Activated T-cell treated with anti-CD3 and anti-CD28 coated beads, Interleukin-2, amount 50 U/mL, for 72 hours (primary cell): ENCODE data around the gene POU2AF3. TPM values are rescaled to one million over a fixed set of nuclear protein-coding genes. Genes with fewer than 3 reads are reported as not detected.
"Not testable (repeated sequence)": the region's sequence is repeated elsewhere in the genome, so short reads cannot be mapped to it uniquely, and the experiment has no call there.

ENCODE experiments used
- ATAC-seq, 2 donors: fragments of 150-1000 bp; cut with Tn5 transposase; replicated peaks in 1 of 2; 2 replicates each; pipeline ENCODE4 v1.10.0; 2021; ENCODE audit warnings: moderate library complexity in 2 of 2, mild to moderate bottlenecking in 1 of 2
- DNase-seq, 2 donors: peaks; one replicate each; pipeline ENCODE4 v3.0.0; 2021 to 2022; ENCODE audit warnings: mixed read lengths in 1 of 2
- H3K27ac Mint-ChIP-seq: one replicate; pipeline ENCODE4 v1.8.0; 2022; ENCODE audit warnings: mild to moderate bottlenecking, moderate library complexity, mixed read lengths
- H3K27me3 Mint-ChIP-seq: one replicate; pipeline ENCODE4 v1.8.0; 2022; ENCODE audit warnings: low read depth, mixed read lengths
- H3K36me3 Mint-ChIP-seq, 2 donors: one replicate each; pipeline ENCODE4 v1.8.0; 2022; ENCODE audit warnings: mixed read lengths in 2 of 2, mild to moderate bottlenecking in 1 of 2; ENCODE audit not compliant: insufficient read depth in 2 of 2
- H3K4me1 Mint-ChIP-seq: one replicate; pipeline ENCODE4 v1.8.0; 2022; ENCODE audit warnings: low read depth, mixed read lengths
- H3K4me3 Mint-ChIP-seq, 2 donors: one replicate each; pipeline ENCODE4 v1.8.0; 2022; ENCODE audit warnings: mild to moderate bottlenecking in 2 of 2, mixed read lengths in 2 of 2, moderate library complexity in 2 of 2
- H3K9me3 Mint-ChIP-seq, 2 donors: one replicate each; pipeline ENCODE4 v1.8.0; 2022; ENCODE audit warnings: mixed read lengths in 2 of 2
- total RNA-seq, 2 donors: library from RNA; stranded (reverse); gene quantifications; one replicate each; pipeline ENCODE4 v1.2.3, GENCODE V29; 2022

The POU2AF3 gene
- total RNA-seq, 2 donors from 2014 or later = 0.32 TPM; not detected in 1

DNA sequence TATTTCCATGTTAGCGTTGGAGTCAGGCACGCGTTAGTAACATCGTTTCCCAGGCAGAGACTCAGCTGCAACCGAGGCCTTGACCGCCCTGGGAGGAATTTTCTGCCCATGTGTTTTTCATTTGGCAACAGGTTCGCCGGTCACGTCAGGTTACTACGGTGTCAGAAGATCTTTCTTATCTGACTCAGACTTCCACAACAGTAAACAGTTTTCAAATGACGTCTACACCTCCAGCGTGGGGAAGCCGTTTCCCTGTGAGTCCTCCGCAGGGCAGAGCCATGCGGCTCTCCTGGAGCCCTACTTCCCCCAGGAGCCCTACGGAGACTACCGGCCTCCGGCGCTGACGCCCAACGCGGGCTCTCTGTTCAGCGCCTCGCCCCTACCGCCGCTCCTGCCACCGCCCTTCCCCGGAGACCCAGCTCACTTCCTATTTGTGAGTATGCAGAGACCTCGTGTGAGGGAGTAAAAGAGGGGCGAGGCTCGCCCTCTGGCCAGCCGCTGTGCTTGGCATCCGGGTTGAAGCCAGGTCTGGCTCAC, 14.3 kb upstream of the POU2AF3 start:
- Mint-ChIP-seq H3K4me3 (no peak overlapping the region), H3K36me3 (no peaks in the 10 kb centered on the region), H3K27me3 (no peaks in the 10 kb centered on the region), H3K9me3 (no peaks in the 10 kb centered on the region), H3K27ac (no peak overlapping the region), H3K4me1 (no peaks in the 10 kb centered on the region)
- DNase-seq (no peak), ATAC-seq (no peak)

GRCh38 chr11:111285189-111286091, 12.9 kb upstream of the POU2AF3 start:
- DNase-seq (no peak), ATAC-seq (no peak)
- H3K27me3 Mint-ChIP-seq = no peaks in the 10 kb centered on the region
- no peaks in the 10 kb centered on the region for H3K9me3 Mint-ChIP-seq
- no peak overlapping the region for H3K27ac Mint-ChIP-seq
- H3K4me3 Mint-ChIP-seq = no peak overlapping the region
- no peaks in the 10 kb centered on the region for H3K36me3 Mint-ChIP-seq
- no peaks in the 10 kb centered on the region for H3K4me1 Mint-ChIP-seq

DNA sequence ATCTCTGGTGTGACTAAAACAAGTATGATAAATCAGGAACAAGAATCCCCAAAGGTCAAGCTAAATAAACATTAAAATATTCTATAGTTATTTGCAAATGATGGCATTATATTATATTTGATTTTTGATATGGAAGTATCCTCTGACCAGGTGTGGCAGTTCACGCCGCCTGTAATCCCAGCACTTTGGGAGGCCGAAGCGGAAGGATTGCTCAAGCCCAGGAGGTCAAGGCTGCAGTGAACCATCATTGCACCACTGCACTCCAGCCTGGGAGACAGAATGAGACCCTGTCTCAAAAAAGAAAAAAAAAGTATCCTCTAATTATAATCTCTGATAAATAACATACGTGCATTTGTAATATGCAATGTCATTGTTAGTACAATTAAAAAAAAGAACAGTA, 6.6 kb upstream of the POU2AF3 start:
- no peak for DNase-seq
- no peaks in the 10 kb centered on the region for H3K9me3 Mint-ChIP-seq
- H3K27ac Mint-ChIP-seq = no peak overlapping the region
- no peaks in the 10 kb centered on the region for H3K27me3 Mint-ChIP-seq
- no peak overlapping the region for H3K4me3 Mint-ChIP-seq
- no peaks in the 10 kb centered on the region for H3K4me1 Mint-ChIP-seq
- H3K36me3 Mint-ChIP-seq = no peaks in the 10 kb centered on the region
- no peak for ATAC-seq

DNA sequence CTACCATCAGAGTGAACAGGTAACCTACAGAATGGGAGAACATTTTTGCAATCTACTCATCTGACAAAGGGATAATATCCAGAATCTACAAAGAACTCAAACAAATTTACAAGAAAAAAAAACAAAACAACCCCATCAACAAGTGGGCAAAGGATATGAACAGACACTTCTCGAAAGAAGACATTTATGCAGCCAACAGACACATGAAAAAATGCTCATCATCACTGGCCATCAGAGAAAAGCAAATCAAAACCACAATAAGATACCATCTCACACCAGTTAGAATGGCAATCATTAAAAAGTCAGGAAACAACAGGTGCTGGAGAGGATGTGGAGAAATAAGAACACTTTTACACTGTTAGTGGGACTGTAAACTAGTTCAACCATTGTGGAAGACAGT, 5.9 kb upstream of the POU2AF3 start:
- H3K4me3 Mint-ChIP-seq, DNase-seq, H3K9me3 Mint-ChIP-seq, H3K36me3 Mint-ChIP-seq, H3K4me1 Mint-ChIP-seq, ATAC-seq, H3K27ac Mint-ChIP-seq, H3K27me3 Mint-ChIP-seq: not testable (repeated sequence)

DNA sequence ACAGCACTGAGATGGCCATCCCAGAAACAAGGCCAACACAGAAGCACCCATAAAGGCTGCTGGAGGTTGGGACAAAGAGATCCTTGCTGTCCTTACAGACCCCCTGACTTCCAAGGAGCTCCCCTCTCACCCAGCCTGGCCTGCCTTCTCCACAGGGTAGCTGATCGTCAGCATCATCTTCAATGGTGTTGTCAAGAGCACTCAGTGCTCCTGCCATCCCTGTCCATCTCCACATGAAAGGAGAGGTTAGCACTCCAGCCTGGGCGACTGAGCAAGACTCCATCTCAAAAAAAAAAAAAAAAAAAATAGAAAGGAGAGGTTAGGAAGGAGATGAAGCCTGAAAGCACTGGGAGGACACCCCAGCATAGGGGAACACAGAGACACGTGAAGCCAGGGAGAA, 2.1 kb upstream of the POU2AF3 start:
- no peak for DNase-seq
- no peak overlapping the region for H3K27ac Mint-ChIP-seq
- H3K27me3 Mint-ChIP-seq = peaks cover 26% of the 10 kb centered on the region
- ATAC-seq = no peak
- H3K36me3 Mint-ChIP-seq = no peaks in the 10 kb centered on the region
- no peak overlapping the region for H3K4me3 Mint-ChIP-seq
- no peaks in the 10 kb centered on the region for H3K9me3 Mint-ChIP-seq
- H3K4me1 Mint-ChIP-seq = no peaks in the 10 kb centered on the region

GRCh38 chr11:111297696-111298095, 650 bp upstream of the POU2AF3 start:
- ATAC-seq (no peak), DNase-seq (no peak)
- no peaks in the 10 kb centered on the region for H3K9me3 Mint-ChIP-seq
- peak overlapping the region; percentile 52 to 65 for H3K4me3 Mint-ChIP-seq
- no peak overlapping the region for H3K27ac Mint-ChIP-seq
- no peaks in the 10 kb centered on the region for H3K36me3 Mint-ChIP-seq
- no peaks in the 10 kb centered on the region for H3K4me1 Mint-ChIP-seq
- peaks cover 36% of the 10 kb centered on the region for H3K27me3 Mint-ChIP-seq

DNA sequence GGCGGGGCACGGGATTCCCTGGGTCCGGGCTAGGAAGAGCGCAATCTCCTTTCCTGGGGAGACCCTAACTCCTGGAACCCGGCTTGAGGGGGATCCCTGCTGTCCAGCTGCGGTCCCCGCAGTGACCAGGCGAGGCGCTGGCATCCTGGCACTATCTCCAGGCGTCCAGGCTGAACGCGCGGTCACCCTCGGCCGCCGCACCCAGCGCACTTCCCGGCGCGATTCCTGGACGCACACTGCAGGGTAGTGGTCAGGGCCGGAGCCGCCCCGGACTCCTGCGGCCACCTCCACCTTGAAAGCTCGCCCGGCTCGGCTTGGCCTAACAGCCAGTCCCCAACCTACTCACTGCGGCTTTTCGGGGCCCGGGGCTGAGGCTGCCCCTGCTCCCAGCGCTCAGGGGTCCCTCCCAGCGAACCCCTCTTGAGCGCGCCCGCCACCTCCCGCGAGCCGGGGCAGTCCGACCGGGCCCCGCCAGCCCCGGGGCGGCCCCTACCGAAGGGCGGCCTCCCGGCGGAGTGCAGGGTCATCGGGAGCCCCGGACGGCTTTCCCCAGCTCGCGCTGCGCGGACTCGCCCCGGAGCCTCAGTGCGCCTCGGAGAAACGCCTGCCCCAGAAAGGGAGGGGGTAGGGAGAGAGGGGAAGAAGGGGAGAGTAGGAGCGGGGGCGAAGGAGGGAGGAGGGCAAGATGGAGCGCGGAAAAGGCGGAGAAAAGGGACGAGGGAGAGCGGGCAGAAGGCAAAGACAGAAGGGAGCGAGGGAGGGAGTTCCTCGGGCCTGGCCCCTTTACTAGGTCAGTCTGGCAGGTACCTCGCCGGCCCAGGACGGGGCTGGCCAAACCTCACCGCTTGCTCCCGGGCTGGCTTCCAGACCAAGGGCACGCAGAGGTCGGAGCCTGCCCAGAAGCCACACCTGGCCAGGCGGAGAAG, 1.0 kb downstream of the POU2AF3 start:
- Mint-ChIP-seq H3K4me1 (no peaks in the 10 kb centered on the region), H3K36me3 (no peaks in the 10 kb centered on the region), H3K27me3 (peaks cover 42% of the 10 kb centered on the region), H3K4me3 (peak overlapping the region; percentile 32 to 57), H3K27ac (no peak overlapping the region), H3K9me3 (no peaks in the 10 kb centered on the region)
- DNase-seq = peak; percentile 21 to 25
- peak; percentile 60 to 65 for ATAC-seq

GRCh38 chr11:111300569-111300968, 2.2 kb downstream of the POU2AF3 start:
- Mint-ChIP-seq H3K36me3 (no peaks in the 10 kb centered on the region), H3K27me3 (peaks cover 53% of the 10 kb centered on the region), H3K9me3 (no peaks in the 10 kb centered on the region), H3K4me3 (peak overlapping the region; percentile 22 to 57), H3K4me1 (no peaks in the 10 kb centered on the region), H3K27ac (no peak overlapping the region)
- no peak for DNase-seq
- no peak for ATAC-seq

GRCh38 chr11:111301004-111301841, 2.9 kb downstream of the POU2AF3 start:
- Mint-ChIP-seq H3K27me3 (peaks cover 60% of the 10 kb centered on the region), H3K36me3 (no peaks in the 10 kb centered on the region), H3K9me3 (no peaks in the 10 kb centered on the region), H3K4me3 (no peak overlapping the region), H3K27ac (no peak overlapping the region), H3K4me1 (no peaks in the 10 kb centered on the region)
- DNase-seq = no peak
- no peak for ATAC-seq

DNA sequence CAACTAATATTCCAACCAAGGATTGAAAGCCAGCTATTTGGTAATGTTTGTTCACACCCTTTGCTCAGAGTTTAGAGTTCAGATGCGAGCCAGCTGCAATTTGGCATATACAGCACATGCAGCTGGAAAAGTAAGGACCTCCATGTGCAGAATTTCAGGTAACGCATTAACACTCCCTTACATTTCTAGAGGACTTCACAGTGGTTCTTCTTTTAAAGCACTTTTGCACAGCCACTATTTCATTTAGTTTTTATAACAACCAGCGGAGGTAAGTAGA, 3.4 kb downstream of the POU2AF3 start:
- ATAC-seq (no peak), DNase-seq (no peak)
- H3K27ac Mint-ChIP-seq = no peak overlapping the region
- no peaks in the 10 kb centered on the region for H3K36me3 Mint-ChIP-seq
- peaks cover 65% of the 10 kb centered on the region for H3K27me3 Mint-ChIP-seq
- H3K9me3 Mint-ChIP-seq = no peaks in the 10 kb centered on the region
- H3K4me1 Mint-ChIP-seq = no peaks in the 10 kb centered on the region
- H3K4me3 Mint-ChIP-seq = no peak overlapping the region

DNA sequence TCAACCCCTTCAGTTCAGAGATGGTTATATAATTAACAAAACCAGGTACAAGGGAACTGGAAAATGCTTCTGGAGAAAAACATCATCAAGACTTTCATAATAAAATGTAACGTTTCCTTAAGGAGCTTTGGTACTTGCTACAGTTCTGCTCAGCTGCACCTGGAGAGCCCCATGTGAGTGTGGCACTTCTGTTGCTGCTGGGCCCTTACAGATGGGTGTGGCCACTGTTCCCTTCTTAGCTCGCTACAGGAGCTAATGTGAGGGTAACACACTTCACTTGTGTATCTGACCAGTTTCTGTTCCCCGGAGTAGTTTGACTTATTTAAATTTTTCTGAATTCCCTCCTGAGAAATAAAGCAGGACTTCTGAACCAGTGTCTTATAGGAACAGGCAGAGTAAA, 4.0 kb downstream of the POU2AF3 start:
- Mint-ChIP-seq H3K9me3 (no peaks in the 10 kb centered on the region), H3K27me3 (peaks cover 67% of the 10 kb centered on the region), H3K4me3 (no peak overlapping the region), H3K27ac (no peak overlapping the region), H3K36me3 (no peaks in the 10 kb centered on the region), H3K4me1 (no peaks in the 10 kb centered on the region)
- DNase-seq (no peak), ATAC-seq (no peak)

- H3K36me3 Mint-ChIP-seq = no peaks in the 10 kb centered on the region
- ATAC-seq (no peak), DNase-seq (no peak)
- no peaks in the 10 kb centered on the region for H3K4me1 Mint-ChIP-seq
- no peaks in the 10 kb centered on the region for H3K9me3 Mint-ChIP-seq
- H3K27ac Mint-ChIP-seq = no peak overlapping the region
- H3K4me3 Mint-ChIP-seq = no peak overlapping the region
- H3K27me3 Mint-ChIP-seq = peaks cover 67% of the 10 kb centered on the region
Observed at GRCh38 chr11:111303461-111303860, 5.1 kb downstream of the POU2AF3 start.
